Measurements from ENCODE around the gene NSUN6. TPM values are rescaled to one million over a fixed set of nuclear protein-coding genes. Genes with fewer than 3 reads are reported as not detected.
A peak's percentile ranks its signal among the peaks of the same experiment; 100 is the strongest.

Gene NSUN6
- 6.6 TPM in 2 replicates for total RNA-seq

- TF ChIP-seq CTCF (IDR thresholded peaks at IDR 0.05; ENCODE audit: insufficient read depth, low read length, poor library complexity, severe bottlenecking), result no peak
- Histone ChIP-seq H3K36me3 (ENCODE audit: control insufficient read depth, insufficient read depth, low read length) (no peaks in the 10 kb centered on the region), H3K27me3 (ENCODE audit: control insufficient read depth, insufficient read depth, low read length) (no peaks in the 10 kb centered on the region), H3K4me3 (ENCODE audit: low read depth, low read length) (peak within 1 kb of the TSS; percentile 93)
- DNase-seq (ENCODE audit: low read depth), result peak; percentile 53
Observed at GRCh38 chr10:18651324-18652007, at the start of gene NSUN6. Gene NSUN6 (minus strand): TSS chr10:18651587. CDS start chr10:18651203, 384 bp downstream.

GRCh38 chr10:18699849-18700840 lies 48.8 kb upstream of the NSUN6 start:
- TF ChIP-seq CTCF (IDR thresholded peaks at IDR 0.05; ENCODE audit: insufficient read depth, low read length, poor library complexity, severe bottlenecking), result no peak
- Histone ChIP-seq H3K4me3 (ENCODE audit: low read depth, low read length) (no peak overlapping the region), H3K27me3 (ENCODE audit: control insufficient read depth, insufficient read depth, low read length) (no peaks in the 10 kb centered on the region), H3K36me3 (ENCODE audit: control insufficient read depth, insufficient read depth, low read length) (no peaks in the 10 kb centered on the region)
- DNase-seq (ENCODE audit: low read depth), result no peak

- DNase-seq (ENCODE audit: low read depth), result no peak
- H3K27me3 ChIP-seq (ENCODE audit: control insufficient read depth, insufficient read depth, low read length), result no peaks in the 10 kb centered on the region
- no peak overlapping the region for H3K4me3 ChIP-seq (ENCODE audit: low read depth, low read length)
- no peak for TF ChIP-seq CTCF (IDR thresholded peaks at IDR 0.05; ENCODE audit: insufficient read depth, low read length, poor library complexity, severe bottlenecking)
- no peaks in the 10 kb centered on the region for H3K36me3 ChIP-seq (ENCODE audit: control insufficient read depth, insufficient read depth, low read length)
Observed at GRCh38 chr10:18690541-18690940, 39.2 kb upstream of the NSUN6 start.

- H3K36me3 ChIP-seq (ENCODE audit: control insufficient read depth, insufficient read depth, low read length), result no peaks in the 10 kb centered on the region
- TF ChIP-seq CTCF (IDR thresholded peaks at IDR 0.05; ENCODE audit: insufficient read depth, low read length, poor library complexity, severe bottlenecking), result peak; percentile 34
- no peaks in the 10 kb centered on the region for H3K27me3 ChIP-seq (ENCODE audit: control insufficient read depth, insufficient read depth, low read length)
- no peak for DNase-seq (ENCODE audit: low read depth)
- no peak overlapping the region for H3K4me3 ChIP-seq (ENCODE audit: low read depth, low read length)
Observed at GRCh38 chr10:18689498-18689897, 38.1 kb upstream of the NSUN6 start.

GRCh38 chr10:18687706-18688105 lies 36.3 kb upstream of the NSUN6 start:
- H3K27me3 ChIP-seq (ENCODE audit: control insufficient read depth, insufficient read depth, low read length), result no peaks in the 10 kb centered on the region
- TF ChIP-seq CTCF (IDR thresholded peaks at IDR 0.05; ENCODE audit: insufficient read depth, low read length, poor library complexity, severe bottlenecking), result no peak
- no peak for DNase-seq (ENCODE audit: low read depth)
- no peak overlapping the region for H3K4me3 ChIP-seq (ENCODE audit: low read depth, low read length)
- no peaks in the 10 kb centered on the region for H3K36me3 ChIP-seq (ENCODE audit: control insufficient read depth, insufficient read depth, low read length)

Measured in kidney epithelial cell (primary cell).